ENCODE results near the gene ASB10. TPM values are rescaled to one million over a fixed set of nuclear protein-coding genes. Genes with fewer than 3 reads are reported as not detected.
A peak's percentile ranks its signal among the peaks of the same experiment; 100 is the strongest.

The ASB10 gene
- total and polyA plus RNA-seq, 2 of the 4 experiments (the other 2 are of a cell fraction), result not detected

DNA sequence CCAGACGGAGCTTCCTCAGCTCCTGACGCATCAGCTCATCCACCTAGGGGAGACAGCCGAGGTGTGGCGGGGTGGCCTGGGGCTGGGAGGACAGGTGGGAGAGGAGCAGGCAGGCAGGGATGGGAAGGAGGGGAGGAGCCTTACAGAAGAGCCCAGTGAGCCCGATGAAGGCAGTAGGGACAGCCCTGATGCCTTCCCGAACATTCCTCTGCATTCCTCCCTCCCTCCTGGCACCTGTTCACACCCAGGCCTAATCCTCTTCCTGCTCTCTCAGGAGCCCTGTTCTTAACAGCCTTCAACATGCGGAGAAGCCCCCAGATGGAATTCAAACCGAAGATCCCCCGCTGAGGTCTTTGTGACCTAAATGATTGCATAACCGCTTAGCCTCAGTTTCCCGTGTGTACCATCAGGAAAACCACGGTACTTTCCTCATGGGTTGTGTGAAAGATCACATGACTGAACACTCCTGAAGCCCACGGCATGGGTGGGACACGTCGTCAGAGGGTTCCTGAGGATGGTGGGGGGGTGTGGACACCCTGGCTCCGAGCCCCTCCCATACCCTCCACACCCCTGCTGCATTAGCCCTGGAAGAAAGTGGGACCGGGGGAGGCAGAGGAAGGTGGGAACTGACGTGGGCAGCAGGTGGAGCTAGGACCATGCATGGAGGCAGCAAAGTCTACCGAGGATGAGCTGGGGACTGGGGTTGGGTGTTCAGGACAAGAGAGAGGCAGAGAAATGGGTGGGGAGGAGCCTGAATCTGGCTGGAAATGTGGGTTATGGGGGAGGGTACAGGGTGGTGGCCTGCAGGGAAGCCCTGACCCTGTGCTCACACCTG is 8.8 kb upstream of the ASB10 start:
- ChIA-PET POLR2A (ENCODE audit: unreplicated experiment) (no interaction called here), CTCF (no interaction called here)
- Histone ChIP-seq H2AK5ac (ENCODE audit: low read depth, low read length) (no peak overlapping the region), H3K27me3 (ENCODE audit: control insufficient read depth, insufficient read depth, low read length) (peaks cover 92% of the 10 kb centered on the region), H4K5ac (ENCODE audit: low read depth, low read length) (no peak overlapping the region), H4K91ac (ENCODE audit: insufficient read depth, low read depth, low read length) (no peak overlapping the region), H4K20me1 (ENCODE audit: insufficient read depth, low read length) (no peaks in the 10 kb centered on the region), H3K79me1 (ENCODE audit: low read depth in 1 of 2, low read length in 2 of 2) (no peaks in the 10 kb centered on the region), H2BK20ac (ENCODE audit: low read depth, low read length) (no peak overlapping the region), H2BK120ac (ENCODE audit: low read depth, low read length) (no peak overlapping the region), H3K4me2 (ENCODE audit: low read depth, low read length) (no peak overlapping the region), H3K9me3 (ENCODE audit: control insufficient read depth, insufficient read depth, low read length) (no peaks in the 10 kb centered on the region), H2AFZ (replicated peaks; ENCODE audit: low read length, poor library complexity) (peak overlapping the region; percentile 58), H3K4me3 (ENCODE audit: insufficient read depth, low read depth, low read length) (no peak overlapping the region), H3K23ac (ENCODE audit: low read depth, low read length) (no peak overlapping the region), H3K9ac (ENCODE audit: low read depth, low read length) (no peak overlapping the region), H4K8ac (ENCODE audit: low read depth in 2 of 2, low read length in 2 of 2) (no peak overlapping the region), H3K18ac (ENCODE audit: low read depth, low read length) (no peak overlapping the region), H3K36me3 (ENCODE audit: control insufficient read depth, insufficient read depth, low read length) (no peaks in the 10 kb centered on the region), H2BK5ac (ENCODE audit: low read depth, low read length, poor library complexity, severe bottlenecking) (no peak overlapping the region), H3K4me1 (ENCODE audit: control insufficient read depth, insufficient read depth, low read length) (no peaks in the 10 kb centered on the region), H3K14ac (replicated peaks; ENCODE audit: low read depth, low read length) (no peak overlapping the region), H3K56ac (ENCODE audit: extremely low read depth, insufficient read depth, low read length) (no peak overlapping the region), H3K4ac (ENCODE audit: low read depth, low read length) (no peak overlapping the region), H2AK9ac (replicated peaks; ENCODE audit: low read depth, low read length, poor library complexity) (no peak overlapping the region), H3K9me1 (ENCODE audit: insufficient read depth, low read length) (no peaks in the 10 kb centered on the region), H2BK15ac (ENCODE audit: low read depth, low read length) (no peak overlapping the region), H3K27ac (ENCODE audit: insufficient read depth, low read length) (no peak overlapping the region)
- intact Hi-C loops (cut with micrococcal nuclease) (no loop called here), dilution Hi-C loops (cut with HindIII; ENCODE audit: low sequenced_read_pairs, unreplicated experiment) (no loop called here), in situ Hi-C loops (cut with MboI; ENCODE audit: low sequenced_read_pairs) (no loop called here)
- DNase-seq, result no peak
- TF ChIP-seq RCOR1 (IDR thresholded peaks at IDR 0.05; ENCODE audit: insufficient replicate concordance, low read length), result no peak
- TF ChIP-seq SMC3 (IDR thresholded peaks at IDR 0.05; ENCODE audit: low read depth, low read length), result no peak
- TF ChIP-seq, protein P1, sequence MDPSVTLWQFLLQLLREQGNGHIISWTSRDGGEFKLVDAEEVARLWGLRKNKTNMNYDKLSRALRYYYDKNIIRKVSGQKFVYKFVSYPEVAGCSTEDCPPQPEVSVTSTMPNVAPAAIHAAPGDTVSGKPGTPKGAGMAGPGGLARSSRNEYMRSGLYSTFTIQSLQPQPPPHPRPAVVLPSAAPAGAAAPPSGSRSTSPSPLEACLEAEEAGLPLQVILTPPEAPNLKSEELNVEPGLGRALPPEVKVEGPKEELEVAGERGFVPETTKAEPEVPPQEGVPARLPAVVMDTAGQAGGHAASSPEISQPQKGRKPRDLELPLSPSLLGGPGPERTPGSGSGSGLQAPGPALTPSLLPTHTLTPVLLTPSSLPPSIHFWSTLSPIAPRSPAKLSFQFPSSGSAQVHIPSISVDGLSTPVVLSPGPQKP (IDR thresholded peaks at IDR 0.05; ENCODE audit: borderline replicate concordance, low read depth, low read length), result no peak
- no peak for TF ChIP-seq CEBPB (IDR thresholded peaks at IDR 0.05; ENCODE audit: low read depth, low read length)
- TF ChIP-seq FOS (IDR thresholded peaks at IDR 0.05; ENCODE audit: low read depth, low read length), result no peak
- no peak for TF ChIP-seq NFE2L2 (IDR thresholded peaks at IDR 0.05; ENCODE audit: low read depth, low read length)
- no peak for TF ChIP-seq RAD21 (IDR thresholded peaks at IDR 0.05; ENCODE audit: low read length)
- no peak for TF ChIP-seq MXI1 (IDR thresholded peaks at IDR 0.05; ENCODE audit: borderline replicate concordance, low read depth, low read length)
- TF ChIP-seq RFX5 (IDR thresholded peaks at IDR 0.05; ENCODE audit: low read depth, low read length), result no peak
- TF ChIP-seq, protein P2, sequence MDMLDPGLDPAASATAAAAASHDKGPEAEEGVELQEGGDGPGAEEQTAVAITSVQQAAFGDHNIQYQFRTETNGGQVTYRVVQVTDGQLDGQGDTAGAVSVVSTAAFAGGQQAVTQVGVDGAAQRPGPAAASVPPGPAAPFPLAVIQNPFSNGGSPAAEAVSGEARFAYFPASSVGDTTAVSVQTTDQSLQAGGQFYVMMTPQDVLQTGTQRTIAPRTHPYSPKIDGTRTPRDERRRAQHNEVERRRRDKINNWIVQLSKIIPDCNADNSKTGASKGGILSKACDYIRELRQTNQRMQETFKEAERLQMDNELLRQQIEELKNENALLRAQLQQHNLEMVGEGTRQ (IDR thresholded peaks at IDR 0.05; ENCODE audit: low read depth, low read length), result no peak
- TF ChIP-seq, protein P3, sequence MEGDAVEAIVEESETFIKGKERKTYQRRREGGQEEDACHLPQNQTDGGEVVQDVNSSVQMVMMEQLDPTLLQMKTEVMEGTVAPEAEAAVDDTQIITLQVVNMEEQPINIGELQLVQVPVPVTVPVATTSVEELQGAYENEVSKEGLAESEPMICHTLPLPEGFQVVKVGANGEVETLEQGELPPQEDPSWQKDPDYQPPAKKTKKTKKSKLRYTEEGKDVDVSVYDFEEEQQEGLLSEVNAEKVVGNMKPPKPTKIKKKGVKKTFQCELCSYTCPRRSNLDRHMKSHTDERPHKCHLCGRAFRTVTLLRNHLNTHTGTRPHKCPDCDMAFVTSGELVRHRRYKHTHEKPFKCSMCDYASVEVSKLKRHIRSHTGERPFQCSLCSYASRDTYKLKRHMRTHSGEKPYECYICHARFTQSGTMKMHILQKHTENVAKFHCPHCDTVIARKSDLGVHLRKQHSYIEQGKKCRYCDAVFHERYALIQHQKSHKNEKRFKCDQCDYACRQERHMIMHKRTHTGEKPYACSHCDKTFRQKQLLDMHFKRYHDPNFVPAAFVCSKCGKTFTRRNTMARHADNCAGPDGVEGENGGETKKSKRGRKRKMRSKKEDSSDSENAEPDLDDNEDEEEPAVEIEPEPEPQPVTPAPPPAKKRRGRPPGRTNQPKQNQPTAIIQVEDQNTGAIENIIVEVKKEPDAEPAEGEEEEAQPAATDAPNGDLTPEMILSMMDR (conservative IDR thresholded peaks at IDR 0.05; ENCODE audit: low read depth, low read length), result no peak
- TF ChIP-seq CHD1 (IDR thresholded peaks at IDR 0.05; ENCODE audit: low read depth, low read length), result no peak
- no peak for TF ChIP-seq BHLHE40 (IDR thresholded peaks at IDR 0.05; ENCODE audit: low read depth, low read length)
- TF ChIP-seq POLR2A (IDR thresholded peaks at IDR 0.05; ENCODE audit: low read depth, low read length), result no peak
- no peak for TF ChIP-seq MAZ (IDR thresholded peaks at IDR 0.05; ENCODE audit: borderline replicate concordance, low read depth, low read length)
- TF ChIP-seq MAFK (IDR thresholded peaks at IDR 0.05; ENCODE audit: low read depth, low read length), result no peak
- no peak for ATAC-seq (ENCODE audit: low read depth)
- no TSS peak for BruUV-seq (replicated peaks)
- 66% methylated on average over 3 of the region's 19 CpGs; no CpG with 5 or more reads in 1 of the 2 experiments for WGBS, 2 experiments (ENCODE audit: extremely low coverage in 2 of 2, insufficient read length in 1 of 2)

All from IMR-90 (cell line).